HG03571 (cell line): Measurements from ENCODE around the gene MYOF.
"Not testable (repeated sequence)": the region's sequence is repeated elsewhere in the genome, so short reads cannot be mapped to it uniquely, and the experiment has no call there.

ENCODE experiments used
- ATAC-seq: cut with Tn5 transposase; IDR thresholded peaks from one replicate; pipeline ENCODE4 v1.9.1; 2021; ENCODE audit not compliant: unreplicated experiment

The MYOF gene

DNA sequence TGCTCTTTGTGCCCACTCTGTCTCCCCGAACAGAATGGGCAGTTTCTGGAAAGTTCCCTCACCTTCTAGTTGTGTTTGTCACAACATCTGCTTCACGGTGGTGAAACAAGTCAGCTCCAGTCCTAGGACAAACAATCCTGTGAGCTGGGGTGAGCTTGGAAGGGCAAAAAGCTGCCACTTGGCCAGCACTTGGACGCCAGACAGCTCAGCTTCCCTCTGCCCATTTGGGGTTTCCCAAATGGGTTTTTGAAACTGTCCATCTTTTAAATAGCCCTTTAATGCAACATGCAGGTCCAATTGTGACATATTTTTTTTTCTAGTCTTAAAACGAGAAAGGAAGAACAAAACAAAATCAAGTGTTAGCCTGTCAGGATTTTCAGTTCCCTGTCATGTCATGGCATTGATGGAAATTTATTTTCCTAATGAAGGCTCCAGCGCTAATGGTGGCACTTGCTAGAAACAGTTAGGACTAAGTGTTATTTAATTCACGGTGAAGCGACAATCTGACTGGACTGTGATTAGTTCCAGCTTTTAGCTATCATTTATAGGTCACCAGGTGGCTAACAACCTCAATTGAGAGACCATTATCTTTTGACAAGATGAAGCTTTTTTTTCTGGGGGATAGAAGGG is 181.7 kb downstream of the MYOF start:
- no peak for ATAC-seq

DNA sequence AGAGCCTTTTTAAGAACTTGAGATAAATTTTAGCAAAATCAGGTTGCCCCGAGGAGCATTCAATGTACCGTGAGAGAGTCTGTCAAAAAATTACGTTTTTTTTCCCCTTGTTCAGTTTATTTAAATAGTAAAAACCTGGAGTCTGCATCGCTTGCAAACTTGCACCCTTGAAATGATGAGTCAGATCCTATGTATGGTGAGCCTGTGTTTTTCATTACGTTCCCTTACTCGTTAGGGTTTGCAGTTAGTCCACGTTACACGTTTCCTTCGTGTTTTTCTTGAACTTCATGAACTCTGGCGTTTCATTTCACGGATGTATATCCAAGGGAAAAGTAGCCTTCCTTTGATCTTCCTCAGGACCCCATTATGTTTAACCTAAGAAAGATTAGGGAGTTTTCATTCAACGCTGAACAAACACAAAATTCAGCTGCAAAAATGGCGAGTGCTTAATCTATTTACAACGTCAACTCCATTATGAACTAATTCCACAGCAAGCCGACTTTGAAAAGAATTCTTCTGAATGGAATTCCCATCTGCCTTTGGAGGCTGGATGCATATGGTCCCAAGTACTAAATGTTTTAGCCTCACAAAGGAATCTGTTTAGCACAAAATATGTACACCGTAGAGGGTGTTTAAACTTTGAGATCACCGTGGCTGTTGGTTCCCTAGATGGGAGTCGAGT is 182.4 kb downstream of the MYOF start:
- no peak for ATAC-seq

DNA sequence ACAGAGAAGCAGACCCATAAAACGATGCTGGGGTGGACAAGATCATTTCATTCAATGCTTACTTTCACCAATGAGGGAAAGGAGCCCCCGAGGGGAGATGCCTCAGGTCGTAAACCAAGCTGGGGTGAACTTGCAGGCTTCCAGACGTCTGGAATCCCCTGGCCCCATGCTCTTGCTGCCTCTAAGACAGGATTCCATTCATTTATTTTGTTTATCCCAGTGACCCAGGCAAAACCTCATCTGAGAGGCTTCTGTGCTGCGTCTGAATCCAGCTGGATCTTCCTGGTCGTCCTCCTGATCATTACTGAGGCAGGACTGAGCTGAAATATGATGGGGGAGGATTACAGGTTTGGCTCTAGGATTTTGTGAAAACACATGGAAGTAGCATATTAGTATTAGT is 182.9 kb downstream of the MYOF start:
- no peak for ATAC-seq

GRCh38 chr10:93296151-93296550 is 186.0 kb downstream of the MYOF start:
- ATAC-seq = no peak

- no peak for ATAC-seq
Measured at GRCh38 chr10:93293999-93294398, 188.1 kb downstream of the MYOF start.

GRCh38 chr10:93290661-93291354 is 191.3 kb downstream of the MYOF start:
- no peak for ATAC-seq

GRCh38 chr10:93288679-93289634 is 193.2 kb downstream of the MYOF start:
- no peak for ATAC-seq

DNA sequence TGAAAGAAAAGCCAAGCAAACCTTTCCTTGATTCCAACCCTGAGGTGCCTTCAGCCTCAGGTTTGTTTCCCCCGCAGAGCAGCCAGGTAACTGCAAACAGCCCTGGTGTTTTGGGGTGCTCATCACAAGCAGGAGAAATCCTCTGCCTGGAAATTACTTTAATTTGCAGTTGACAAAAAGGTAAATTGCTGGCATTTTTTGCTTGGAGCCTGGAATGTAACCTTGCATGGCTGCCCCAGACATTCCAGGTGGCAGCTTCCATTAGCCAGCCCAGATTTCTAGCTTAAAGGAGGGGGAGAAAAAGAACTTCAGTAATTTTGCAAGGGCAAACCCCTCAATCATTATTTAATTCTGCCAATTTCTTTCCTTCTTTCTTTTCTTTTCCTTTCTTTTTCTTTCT is 194.4 kb downstream of the MYOF start:
- ATAC-seq = no peak

DNA sequence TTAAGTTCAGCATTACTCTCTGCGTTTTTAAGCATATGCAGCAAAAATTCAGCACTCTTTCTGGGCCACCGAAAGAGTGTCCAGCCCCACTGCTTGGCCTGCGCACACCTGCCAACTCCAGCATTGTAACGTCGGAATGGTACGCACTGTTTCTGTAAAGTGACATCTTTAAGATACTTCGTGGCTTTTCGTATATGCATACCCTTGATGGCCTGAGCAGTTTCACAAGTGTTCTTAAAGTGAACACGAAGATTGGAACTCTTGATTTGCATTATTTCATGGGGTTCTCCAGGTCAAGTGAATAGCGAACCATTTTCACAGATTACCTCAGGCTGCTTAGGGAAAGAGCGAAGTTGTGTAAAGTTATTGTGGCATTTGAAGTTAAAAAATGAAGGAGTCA is 197.9 kb downstream of the MYOF start:
- not testable (repeated sequence) for ATAC-seq

DNA sequence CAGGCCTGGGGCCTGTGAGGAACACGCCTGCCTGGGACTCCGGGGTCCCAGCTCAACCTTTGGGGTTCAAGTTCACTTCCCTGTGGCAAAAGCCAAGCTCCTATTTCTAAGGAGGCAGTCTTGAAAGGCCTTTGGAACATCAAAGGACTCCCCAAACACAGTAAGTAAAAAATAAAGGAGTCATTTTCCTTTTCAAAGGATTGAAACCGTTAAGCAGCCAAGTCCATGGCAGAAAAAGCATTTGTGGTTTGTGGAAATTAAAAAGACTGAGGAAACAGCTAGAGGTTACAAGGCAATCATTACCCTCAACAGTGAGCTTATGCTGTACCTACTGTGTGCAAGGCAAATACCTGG is 200.8 kb downstream of the MYOF start:
- ATAC-seq = no peak

DNA sequence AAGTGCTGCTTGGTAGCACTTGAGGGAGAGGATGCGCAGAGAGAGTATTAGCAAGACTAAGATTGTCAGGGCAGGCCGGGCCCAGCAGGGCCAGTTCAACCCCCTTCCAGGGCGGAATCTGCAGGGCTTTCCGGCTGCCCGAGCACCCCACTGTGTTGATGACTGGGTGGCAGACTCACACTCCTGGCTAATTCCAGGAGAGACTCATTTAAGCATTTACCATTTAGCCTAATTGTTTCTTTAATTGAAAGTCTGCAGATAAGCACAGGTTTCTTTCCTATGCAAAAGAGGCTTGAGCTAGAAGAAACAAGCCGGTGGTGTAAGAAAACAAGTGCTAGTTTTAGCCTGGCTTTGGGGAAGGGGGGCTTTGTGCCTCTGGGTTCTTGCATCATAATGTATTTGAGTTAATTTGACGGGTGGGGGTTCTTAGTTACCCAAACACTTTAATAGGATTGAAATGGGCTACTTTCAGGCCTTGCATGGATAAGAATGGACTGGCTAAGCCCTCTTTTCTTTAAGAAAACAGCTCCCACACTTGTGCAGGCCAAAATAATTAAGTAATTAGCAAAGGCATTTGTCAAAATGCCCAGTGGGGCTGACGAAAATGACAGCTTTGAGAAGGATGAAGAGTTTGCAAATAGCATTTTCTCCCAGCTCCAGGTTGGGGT is 201.3 kb downstream of the MYOF start:
- ATAC-seq = no peak

GRCh38 chr10:93280121-93280698 is 201.9 kb downstream of the MYOF start:
- ATAC-seq = no peak

DNA sequence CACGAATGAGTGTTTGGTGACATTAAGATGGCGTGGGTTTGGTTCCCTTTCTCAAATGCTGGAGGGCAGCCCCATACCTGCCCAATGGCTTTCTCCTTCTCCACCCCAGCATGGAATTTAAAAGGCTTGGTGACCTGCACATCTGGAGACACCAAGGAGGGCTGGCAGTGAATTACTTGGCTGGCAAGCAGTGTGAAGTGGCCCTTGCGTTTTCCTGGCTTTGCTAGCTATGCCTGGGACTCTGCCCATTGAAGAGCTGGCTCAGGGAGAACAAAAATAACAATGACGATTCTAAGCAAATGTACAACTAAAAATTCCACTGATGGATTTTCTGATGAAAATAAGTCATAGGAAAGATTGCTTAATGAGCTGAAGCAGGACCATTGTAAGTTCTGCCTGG is 204.8 kb downstream of the MYOF start:
- ATAC-seq = no peak

DNA sequence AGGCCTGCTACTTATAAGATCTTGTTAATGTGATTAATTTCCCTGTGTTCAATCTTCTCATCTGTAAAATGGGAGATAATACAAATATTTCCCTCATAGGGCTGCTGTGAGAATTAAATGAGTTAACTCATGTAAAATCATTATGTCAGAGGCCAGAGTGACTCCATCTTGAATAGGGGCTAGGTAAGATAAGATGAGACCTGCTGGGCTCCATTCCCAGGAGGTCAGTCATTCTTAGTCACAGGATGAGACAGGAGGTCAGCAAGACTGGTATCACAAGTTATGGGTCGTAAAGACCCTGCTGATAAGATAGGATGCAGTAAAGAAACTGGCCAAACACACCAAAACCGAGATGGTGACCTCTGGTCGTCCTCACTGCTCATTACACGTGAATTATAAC is 207.7 kb downstream of the MYOF start:
- no peak for ATAC-seq

GRCh38 chr10:93272884-93273675 is 209.1 kb downstream of the MYOF start:
- no peak for ATAC-seq

DNA sequence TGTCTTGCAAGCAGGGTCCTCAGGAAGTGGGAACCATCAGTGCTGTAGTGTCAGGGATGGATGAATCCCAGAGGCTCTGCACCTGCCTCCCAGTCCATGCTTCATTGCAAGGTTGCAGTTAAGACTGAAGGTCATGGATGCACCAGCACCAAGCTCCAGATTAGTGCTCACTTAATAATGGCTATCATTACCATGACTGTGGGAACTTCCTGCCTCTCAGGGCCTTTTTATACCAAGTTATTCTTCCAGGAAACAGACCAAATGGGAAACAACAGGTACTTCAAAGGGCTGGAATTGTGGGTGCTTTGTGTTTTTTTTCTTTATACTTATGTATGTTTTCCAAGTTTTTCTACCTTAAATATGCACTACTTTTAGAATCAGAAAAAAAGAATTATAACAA is 210.8 kb downstream of the MYOF start:
- ATAC-seq = no peak

- no peak for ATAC-seq
Measured at GRCh38 chr10:93269281-93269680, 212.9 kb downstream of the MYOF start.

- no peak for ATAC-seq
Measured at GRCh38 chr10:93268021-93268420, 214.1 kb downstream of the MYOF start.

DNA sequence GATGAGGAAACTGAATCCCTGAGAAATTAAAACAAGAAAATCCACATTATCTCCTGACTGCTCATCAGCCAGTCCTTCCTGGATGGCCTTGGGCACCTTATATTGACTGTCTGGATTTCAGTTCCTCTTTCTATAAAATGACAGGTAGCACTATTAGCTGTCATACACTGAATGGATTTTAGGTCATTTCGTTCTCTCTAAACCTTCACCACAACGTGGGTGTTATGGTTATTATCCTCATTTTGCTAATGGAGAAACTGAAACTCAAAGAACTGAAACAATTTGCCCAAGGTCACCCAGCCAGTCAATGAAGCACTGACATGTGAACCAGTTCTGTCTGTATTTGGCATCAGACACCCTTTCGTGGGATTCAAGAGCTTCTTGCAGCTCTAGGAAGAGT is 214.6 kb downstream of the MYOF start:
- peak; percentile 99 for ATAC-seq

DNA sequence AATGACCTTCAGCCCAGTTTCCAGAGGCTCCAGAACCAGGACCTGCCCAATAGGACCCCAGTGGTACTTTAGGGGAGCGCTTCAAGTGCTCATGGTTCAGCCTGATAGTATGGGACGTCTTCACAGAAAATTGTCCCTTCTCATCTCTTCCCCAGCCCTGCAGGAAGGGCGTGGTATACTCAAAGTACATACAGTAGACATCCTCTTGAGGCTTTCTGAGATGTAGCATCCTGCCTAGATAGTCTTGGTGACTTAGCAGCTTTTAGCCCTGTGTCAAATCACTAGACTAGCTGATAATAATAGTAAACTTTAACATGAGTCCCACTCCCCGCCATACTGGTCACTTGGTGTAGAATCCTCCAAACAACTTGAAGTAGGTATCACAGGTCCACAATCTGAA is 215.3 kb downstream of the MYOF start:
- ATAC-seq = no peak
